Bronchial epithelial cell (primary cell): Measurements from ENCODE around the gene DOCK9. TPM values are rescaled to one million over a fixed set of nuclear protein-coding genes. Genes with fewer than 3 reads are reported as not detected.
"Not testable (repeated sequence)": the region's sequence is repeated elsewhere in the genome, so short reads cannot be mapped to it uniquely, and the experiment has no call there.

Experiments used
- DNase-seq: peaks from one replicate; pipeline ENCODE4 v3.0.0-alpha.2; 2010; ENCODE audit warnings: low read depth
- FAIRE-seq: peaks from 2 replicates; lab custom pipeline; 2011; peaks lifted over from hg19 to GRCh38; lab: Jason Lieb, UNC
- H3K27me3 ChIP-seq: 2 replicates; pipeline ENCODE4 v1.5.1; 2011; ENCODE audit warnings: low read length; ENCODE audit not compliant: control insufficient read depth, insufficient read depth
- H3K36me3 ChIP-seq: 2 replicates; pipeline ENCODE4 v1.5.1; 2011; ENCODE audit warnings: low read length; ENCODE audit not compliant: control insufficient read depth, insufficient read depth
- H3K4me3 ChIP-seq: 2 replicates; pipeline ENCODE4 v1.5.1; 2011; ENCODE audit warnings: mild to moderate bottlenecking, low read depth, low read length, control low read depth
- CTCF ChIP-seq: IDR thresholded peaks from 2 replicates; pipeline ENCODE4 v1.5.1; 2011; ENCODE audit warnings: mild to moderate bottlenecking, moderate library complexity, low read length, control low read depth, inconsistent platforms; ENCODE audit not compliant: insufficient read depth, severe bottlenecking
- total RNA-seq: library from RNA; depleted of rRNA; stranded (reverse); fragments of >200 nt; gene quantifications from 2 replicates; pipeline ENCODE4 v1.2.1, GENCODE V29; 2014

Gene DOCK9
- total RNA-seq, 1 donor from 2014 or later = 72.9 TPM

GRCh38 chr13:98820744-98821371 lies 157.0 kb downstream of the DOCK9 start:
- peaks cover 8% of the 10 kb centered on the region for H3K36me3 ChIP-seq

GRCh38 chr13:98820300-98820699 lies 157.6 kb downstream of the DOCK9 start:
- H3K27me3 ChIP-seq = no peaks in the 10 kb centered on the region
- peaks cover 6% of the 10 kb centered on the region for H3K36me3 ChIP-seq
- DNase-seq (no peak), FAIRE-seq (no peak)
- no peak for TF ChIP-seq CTCF
- no peak overlapping the region for H3K4me3 ChIP-seq

More at GRCh38 chr13:98820744-98821371, 157.0 kb downstream of the DOCK9 start:
- no peak for FAIRE-seq
- DNase-seq = no peak
- Histone ChIP-seq H3K27me3 (no peaks in the 10 kb centered on the region), H3K4me3 (no peak overlapping the region)
- TF ChIP-seq CTCF = no peak

GRCh38 chr13:98819382-98820010 lies 158.4 kb downstream of the DOCK9 start:
- Histone ChIP-seq H3K27me3 (no peaks in the 10 kb centered on the region), H3K36me3 (peaks cover 6% of the 10 kb centered on the region), H3K4me3 (no peak overlapping the region)
- FAIRE-seq (no peak), DNase-seq (no peak)
- TF ChIP-seq CTCF = no peak

- Histone ChIP-seq H3K27me3 (no peaks in the 10 kb centered on the region), H3K4me3 (no peak overlapping the region), H3K36me3 (peaks cover 2% of the 10 kb centered on the region)
- FAIRE-seq (no peak), DNase-seq (no peak)
- no peak for TF ChIP-seq CTCF
Observed at GRCh38 chr13:98816406-98816805, 161.5 kb downstream of the DOCK9 start.

- DNase-seq (peak; percentile 61), FAIRE-seq (no peak)
- peaks cover 8% of the 10 kb centered on the region for H3K36me3 ChIP-seq
- TF ChIP-seq CTCF = no peak
- H3K4me3 ChIP-seq = no peak overlapping the region
- H3K27me3 ChIP-seq = no peaks in the 10 kb centered on the region
Observed at GRCh38 chr13:98813993-98814392, 163.9 kb downstream of the DOCK9 start.

GRCh38 chr13:98812186-98812790 lies 165.6 kb downstream of the DOCK9 start:
- FAIRE-seq, H3K27me3 ChIP-seq, H3K36me3 ChIP-seq, DNase-seq, H3K4me3 ChIP-seq: not testable (repeated sequence)
